ENCODE data around the gene ACP4. TPM values are rescaled to one million over a fixed set of nuclear protein-coding genes. Genes with fewer than 3 reads are reported as not detected.

ACP4 gene
- total and polyA plus RNA-seq, 2 experiments from 2014 or later: not detected

DNA sequence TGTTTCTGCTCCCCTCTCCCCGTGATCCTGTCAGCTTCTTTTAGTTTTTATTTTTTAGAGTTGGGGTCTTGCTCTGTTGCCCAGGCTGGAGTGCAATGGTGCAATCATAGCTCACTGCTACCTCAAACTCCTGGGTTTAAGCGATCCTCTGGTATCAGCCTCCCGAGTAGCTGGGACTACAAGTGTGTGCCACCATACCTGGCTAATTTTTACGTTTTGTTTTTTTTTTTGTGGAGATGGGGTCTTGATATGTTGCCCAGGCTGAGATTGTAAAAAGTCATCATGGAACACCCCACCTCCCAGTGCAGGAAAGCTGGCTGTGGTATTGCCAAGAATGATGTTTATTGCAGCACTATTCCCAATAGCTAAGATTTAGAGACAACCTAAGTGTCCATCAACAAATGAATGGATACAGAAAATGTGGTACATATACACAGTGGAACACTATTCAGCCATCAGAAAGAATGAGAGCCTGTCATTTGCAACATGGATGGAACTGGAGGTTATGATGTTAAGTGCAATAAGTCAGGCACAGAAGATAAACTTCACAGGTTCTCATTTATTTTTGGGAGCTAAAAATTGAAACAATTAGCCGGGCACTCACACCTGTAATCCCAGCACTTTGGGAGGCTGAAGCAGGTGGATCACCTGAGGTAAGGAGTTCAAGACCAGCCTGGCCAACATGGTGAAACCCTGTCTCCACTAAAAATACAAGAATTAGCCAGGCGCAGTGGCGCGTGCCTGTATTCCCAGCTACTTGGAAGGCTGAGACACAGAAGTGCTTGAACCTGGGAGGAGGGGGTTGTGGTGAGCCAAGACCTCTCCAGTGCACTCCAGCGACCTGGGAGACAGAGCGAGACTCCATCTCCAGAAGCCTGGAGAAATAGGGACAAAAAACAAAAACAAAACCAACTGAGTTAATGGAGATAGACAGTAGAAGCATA lies 49.8 kb downstream of the ACP4 start:
- Mint-ChIP-seq H3K9me3 (peaks cover 38% of the 10 kb centered on the region), H3K4me1 (peaks cover 7% of the 10 kb centered on the region; the same call in 2 of the 3 replicates), H3K27me3 (ENCODE audit: insufficient read depth, low read depth, poor library complexity) (peaks cover 21% of the 10 kb centered on the region), H3K27ac (no peak overlapping the region), H3K4me3 (no peak overlapping the region; the same call in 2 of the 3 replicates), H3K36me3 (ENCODE audit: low read depth) (peaks cover 8% of the 10 kb centered on the region; the same call in 2 of the 3 replicates)
- Histone ChIP-seq H3K4me2 (no peak overlapping the region), H3K27ac (ENCODE audit: low read depth) (no peak overlapping the region), H3K79me2 (replicated peaks; ENCODE audit: insufficient read depth) (no peaks in the 10 kb centered on the region), H2AFZ (no peak overlapping the region), H3K4me3 (no peak overlapping the region), H3K36me3 (ENCODE audit: insufficient read depth) (no peaks in the 10 kb centered on the region), H4K20me1 (replicated peaks; ENCODE audit: insufficient read depth) (no peaks in the 10 kb centered on the region), H3K27me3 (ENCODE audit: insufficient read depth) (peaks cover 25% of the 10 kb centered on the region), H3F3A (replicated peaks; ENCODE audit: low read depth) (0 out of 2 replicates have a peak, but pooled peaks cover 3% of the 10 kb centered on the region), H3K9me2 (ENCODE audit: insufficient read depth) (no peaks in the 10 kb centered on the region), H3K4me1 (ENCODE audit: insufficient read depth) (peaks cover 9% of the 10 kb centered on the region)
- no peak for DNase-seq (ENCODE audit: low spot score)
- no peak for ATAC-seq
- no peak for TF ChIP-seq EZH2phosphoT487 (IDR thresholded peaks at IDR 0.05; ENCODE audit: unreplicated experiment)
- TF ChIP-seq, protein P1, sequence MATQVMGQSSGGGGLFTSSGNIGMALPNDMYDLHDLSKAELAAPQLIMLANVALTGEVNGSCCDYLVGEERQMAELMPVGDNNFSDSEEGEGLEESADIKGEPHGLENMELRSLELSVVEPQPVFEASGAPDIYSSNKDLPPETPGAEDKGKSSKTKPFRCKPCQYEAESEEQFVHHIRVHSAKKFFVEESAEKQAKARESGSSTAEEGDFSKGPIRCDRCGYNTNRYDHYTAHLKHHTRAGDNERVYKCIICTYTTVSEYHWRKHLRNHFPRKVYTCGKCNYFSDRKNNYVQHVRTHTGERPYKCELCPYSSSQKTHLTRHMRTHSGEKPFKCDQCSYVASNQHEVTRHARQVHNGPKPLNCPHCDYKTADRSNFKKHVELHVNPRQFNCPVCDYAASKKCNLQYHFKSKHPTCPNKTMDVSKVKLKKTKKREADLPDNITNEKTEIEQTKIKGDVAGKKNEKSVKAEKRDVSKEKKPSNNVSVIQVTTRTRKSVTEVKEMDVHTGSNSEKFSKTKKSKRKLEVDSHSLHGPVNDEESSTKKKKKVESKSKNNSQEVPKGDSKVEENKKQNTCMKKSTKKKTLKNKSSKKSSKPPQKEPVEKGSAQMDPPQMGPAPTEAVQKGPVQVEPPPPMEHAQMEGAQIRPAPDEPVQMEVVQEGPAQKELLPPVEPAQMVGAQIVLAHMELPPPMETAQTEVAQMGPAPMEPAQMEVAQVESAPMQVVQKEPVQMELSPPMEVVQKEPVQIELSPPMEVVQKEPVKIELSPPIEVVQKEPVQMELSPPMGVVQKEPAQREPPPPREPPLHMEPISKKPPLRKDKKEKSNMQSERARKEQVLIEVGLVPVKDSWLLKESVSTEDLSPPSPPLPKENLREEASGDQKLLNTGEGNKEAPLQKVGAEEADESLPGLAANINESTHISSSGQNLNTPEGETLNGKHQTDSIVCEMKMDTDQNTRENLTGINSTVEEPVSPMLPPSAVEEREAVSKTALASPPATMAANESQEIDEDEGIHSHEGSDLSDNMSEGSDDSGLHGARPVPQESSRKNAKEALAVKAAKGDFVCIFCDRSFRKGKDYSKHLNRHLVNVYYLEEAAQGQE (IDR thresholded peaks at IDR 0.05; ENCODE audit: unreplicated experiment): no peak
- no peak for TF ChIP-seq ZNF114 (CRISPR knock-in tag; IDR thresholded peaks at IDR 0.05)
- TF ChIP-seq, protein P2, sequence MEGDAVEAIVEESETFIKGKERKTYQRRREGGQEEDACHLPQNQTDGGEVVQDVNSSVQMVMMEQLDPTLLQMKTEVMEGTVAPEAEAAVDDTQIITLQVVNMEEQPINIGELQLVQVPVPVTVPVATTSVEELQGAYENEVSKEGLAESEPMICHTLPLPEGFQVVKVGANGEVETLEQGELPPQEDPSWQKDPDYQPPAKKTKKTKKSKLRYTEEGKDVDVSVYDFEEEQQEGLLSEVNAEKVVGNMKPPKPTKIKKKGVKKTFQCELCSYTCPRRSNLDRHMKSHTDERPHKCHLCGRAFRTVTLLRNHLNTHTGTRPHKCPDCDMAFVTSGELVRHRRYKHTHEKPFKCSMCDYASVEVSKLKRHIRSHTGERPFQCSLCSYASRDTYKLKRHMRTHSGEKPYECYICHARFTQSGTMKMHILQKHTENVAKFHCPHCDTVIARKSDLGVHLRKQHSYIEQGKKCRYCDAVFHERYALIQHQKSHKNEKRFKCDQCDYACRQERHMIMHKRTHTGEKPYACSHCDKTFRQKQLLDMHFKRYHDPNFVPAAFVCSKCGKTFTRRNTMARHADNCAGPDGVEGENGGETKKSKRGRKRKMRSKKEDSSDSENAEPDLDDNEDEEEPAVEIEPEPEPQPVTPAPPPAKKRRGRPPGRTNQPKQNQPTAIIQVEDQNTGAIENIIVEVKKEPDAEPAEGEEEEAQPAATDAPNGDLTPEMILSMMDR (conservative IDR thresholded peaks at IDR 0.05; ENCODE audit: low read depth in 2 of 2): no peak
- TF ChIP-seq NANOG (IDR thresholded peaks at IDR 0.05; ENCODE audit: borderline replicate concordance): no peak
- no peak for TF ChIP-seq STAT1 (IDR thresholded peaks at IDR 0.05; ENCODE audit: unreplicated experiment)
- no peak for TF ChIP-seq ZNF331 (CRISPR knock-in tag; IDR thresholded peaks at IDR 0.05; ENCODE audit: low read depth)
- no peak for TF ChIP-seq POLR2AphosphoS5 (IDR thresholded peaks at IDR 0.05; ENCODE audit: low read depth)
- TF ChIP-seq CREB1 (CRISPR knock-in tag; IDR thresholded peaks at IDR 0.05; ENCODE audit: low read depth): no peak
- TF ChIP-seq, protein P3, sequence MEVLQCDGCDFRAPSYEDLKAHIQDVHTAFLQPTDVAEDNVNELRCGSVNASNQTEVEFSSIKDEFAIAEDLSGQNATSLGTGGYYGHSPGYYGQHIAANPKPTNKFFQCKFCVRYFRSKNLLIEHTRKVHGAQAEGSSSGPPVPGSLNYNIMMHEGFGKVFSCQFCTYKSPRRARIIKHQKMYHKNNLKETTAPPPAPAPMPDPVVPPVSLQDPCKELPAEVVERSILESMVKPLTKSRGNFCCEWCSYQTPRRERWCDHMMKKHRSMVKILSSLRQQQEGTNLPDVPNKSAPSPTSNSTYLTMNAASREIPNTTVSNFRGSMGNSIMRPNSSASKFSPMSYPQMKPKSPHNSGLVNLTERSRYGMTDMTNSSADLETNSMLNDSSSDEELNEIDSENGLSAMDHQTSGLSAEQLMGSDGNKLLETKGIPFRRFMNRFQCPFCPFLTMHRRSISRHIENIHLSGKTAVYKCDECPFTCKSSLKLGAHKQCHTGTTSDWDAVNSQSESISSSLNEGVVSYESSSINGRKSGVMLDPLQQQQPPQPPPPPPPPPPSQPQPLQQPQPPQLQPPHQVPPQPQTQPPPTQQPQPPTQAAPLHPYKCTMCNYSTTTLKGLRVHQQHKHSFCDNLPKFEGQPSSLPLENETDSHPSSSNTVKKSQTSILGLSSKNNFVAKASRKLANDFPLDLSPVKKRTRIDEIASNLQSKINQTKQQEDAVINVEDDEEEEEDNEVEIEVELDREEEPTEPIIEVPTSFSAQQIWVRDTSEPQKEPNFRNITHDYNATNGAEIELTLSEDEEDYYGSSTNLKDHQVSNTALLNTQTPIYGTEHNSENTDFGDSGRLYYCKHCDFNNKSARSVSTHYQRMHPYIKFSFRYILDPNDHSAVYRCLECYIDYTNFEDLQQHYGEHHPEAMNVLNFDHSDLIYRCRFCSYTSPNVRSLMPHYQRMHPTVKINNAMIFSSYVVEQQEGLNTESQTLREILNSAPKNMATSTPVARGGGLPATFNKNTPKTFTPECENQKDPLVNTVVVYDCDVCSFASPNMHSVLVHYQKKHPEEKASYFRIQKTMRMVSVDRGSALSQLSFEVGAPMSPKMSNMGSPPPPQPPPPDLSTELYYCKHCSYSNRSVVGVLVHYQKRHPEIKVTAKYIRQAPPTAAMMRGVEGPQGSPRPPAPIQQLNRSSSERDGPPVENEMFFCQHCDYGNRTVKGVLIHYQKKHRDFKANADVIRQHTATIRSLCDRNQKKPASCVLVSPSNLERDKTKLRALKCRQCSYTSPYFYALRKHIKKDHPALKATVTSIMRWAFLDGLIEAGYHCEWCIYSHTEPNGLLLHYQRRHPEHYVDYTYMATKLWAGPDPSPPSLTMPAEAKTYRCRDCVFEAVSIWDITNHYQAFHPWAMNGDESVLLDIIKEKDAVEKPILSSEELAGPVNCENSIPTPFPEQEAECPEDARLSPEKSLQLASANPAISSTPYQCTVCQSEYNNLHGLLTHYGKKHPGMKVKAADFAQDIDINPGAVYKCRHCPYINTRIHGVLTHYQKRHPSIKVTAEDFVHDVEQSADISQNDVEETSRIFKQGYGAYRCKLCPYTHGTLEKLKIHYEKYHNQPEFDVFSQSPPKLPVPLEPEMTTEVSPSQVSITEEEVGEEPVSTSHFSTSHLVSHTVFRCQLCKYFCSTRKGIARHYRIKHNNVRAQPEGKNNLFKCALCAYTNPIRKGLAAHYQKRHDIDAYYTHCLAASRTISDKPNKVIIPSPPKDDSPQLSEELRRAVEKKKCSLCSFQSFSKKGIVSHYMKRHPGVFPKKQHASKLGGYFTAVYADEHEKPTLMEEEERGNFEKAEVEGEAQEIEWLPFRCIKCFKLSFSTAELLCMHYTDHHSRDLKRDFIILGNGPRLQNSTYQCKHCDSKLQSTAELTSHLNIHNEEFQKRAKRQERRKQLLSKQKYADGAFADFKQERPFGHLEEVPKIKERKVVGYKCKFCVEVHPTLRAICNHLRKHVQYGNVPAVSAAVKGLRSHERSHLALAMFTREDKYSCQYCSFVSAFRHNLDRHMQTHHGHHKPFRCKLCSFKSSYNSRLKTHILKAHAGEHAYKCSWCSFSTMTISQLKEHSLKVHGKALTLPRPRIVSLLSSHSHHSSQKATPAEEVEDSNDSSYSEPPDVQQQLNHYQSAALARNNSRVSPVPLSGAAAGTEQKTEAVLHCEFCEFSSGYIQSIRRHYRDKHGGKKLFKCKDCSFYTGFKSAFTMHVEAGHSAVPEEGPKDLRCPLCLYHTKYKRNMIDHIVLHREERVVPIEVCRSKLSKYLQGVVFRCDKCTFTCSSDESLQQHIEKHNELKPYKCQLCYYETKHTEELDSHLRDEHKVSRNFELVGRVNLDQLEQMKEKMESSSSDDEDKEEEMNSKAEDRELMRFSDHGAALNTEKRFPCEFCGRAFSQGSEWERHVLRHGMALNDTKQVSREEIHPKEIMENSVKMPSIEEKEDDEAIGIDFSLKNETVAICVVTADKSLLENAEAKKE (CRISPR knock-in tag; IDR thresholded peaks at IDR 0.05): no peak
- TF ChIP-seq EZH2 (IDR thresholded peaks at IDR 0.05; ENCODE audit: low read depth, unreplicated experiment): no peak
- TF ChIP-seq JUNB (IDR thresholded peaks at IDR 0.05; ENCODE audit: unreplicated experiment): no peak
- TF ChIP-seq, protein P4, sequence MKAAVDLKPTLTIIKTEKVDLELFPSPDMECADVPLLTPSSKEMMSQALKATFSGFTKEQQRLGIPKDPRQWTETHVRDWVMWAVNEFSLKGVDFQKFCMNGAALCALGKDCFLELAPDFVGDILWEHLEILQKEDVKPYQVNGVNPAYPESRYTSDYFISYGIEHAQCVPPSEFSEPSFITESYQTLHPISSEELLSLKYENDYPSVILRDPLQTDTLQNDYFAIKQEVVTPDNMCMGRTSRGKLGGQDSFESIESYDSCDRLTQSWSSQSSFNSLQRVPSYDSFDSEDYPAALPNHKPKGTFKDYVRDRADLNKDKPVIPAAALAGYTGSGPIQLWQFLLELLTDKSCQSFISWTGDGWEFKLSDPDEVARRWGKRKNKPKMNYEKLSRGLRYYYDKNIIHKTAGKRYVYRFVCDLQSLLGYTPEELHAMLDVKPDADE (IDR thresholded peaks at IDR 0.05): no peak

All from GM23338 (cell line).